ENCODE data around the gene HOXD12. TPM values are rescaled to one million over a fixed set of nuclear protein-coding genes. Genes with fewer than 3 reads are reported as not detected.

HOXD12 gene
- total and polyA plus RNA-seq, 4 donors: not detected

DNA sequence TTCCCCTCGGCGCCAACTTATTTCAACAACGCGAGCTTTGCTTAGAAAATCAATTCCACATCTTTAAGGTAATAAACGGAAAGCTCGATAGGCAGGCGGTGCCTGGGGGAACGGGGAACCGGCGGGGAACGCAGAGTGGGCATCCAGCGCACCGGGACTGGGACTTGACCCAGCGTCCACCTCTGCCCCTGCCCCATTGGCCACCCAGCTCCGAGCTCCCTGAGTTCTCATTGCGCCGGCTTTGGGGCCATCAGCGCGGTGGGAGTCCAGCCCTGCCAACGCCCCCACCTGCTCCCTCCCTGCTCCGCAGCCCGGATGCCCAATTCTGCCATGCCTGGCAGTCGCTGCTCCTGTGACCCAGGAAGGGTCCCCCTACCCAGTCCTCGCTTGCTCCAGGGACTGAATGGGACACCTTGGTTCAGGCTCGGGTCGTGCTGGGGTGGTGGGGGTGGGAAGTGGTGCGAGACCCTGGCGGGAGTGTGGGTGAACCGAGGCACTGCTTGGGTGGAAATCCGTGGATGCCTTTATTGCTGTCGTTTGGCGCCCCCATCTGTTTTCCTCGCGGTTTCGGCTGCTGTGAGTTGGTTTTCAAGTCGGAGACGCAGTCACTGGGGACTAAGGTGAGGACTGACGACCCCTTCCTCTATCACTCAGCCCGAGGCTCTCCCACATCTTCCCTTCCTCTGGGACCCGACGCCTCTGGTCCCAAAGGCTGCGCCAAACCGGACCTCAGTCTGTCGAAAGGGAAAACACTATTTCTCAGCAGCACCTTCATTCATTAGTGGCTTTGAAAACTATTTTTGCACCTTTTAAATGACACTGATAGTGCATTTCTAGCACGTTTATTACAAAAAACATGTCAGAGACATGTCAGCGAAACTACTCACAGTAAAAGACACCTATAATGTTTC, 13.5 kb upstream of the HOXD12 start:
- WGBS, 2 donors: 3% methylated on average over 45 to 46 of the region's 46 CpGs
- Histone ChIP-seq H3K36me3 (ENCODE audit: control insufficient read depth in 4 of 4, insufficient read depth in 4 of 4, low read length in 4 of 4) (no peaks in the 10 kb centered on the region), H3K27ac (ENCODE audit: low read depth in 1 of 2, low read length in 1 of 2) (no peak overlapping the region), H3K27me3 (ENCODE audit: control insufficient read depth in 3 of 3, insufficient read depth in 3 of 3, low read length in 2 of 3) (peaks cover 8 to 100% (median 98%) of the 10 kb centered on the region in 3 donors), H3K9ac (ENCODE audit: insufficient read depth in 1 of 2, low read length in 2 of 2) (no peak overlapping the region), H3K9me3 (ENCODE audit: control insufficient read depth in 4 of 4, insufficient read depth in 3 of 4, low read length in 3 of 4) (peaks cover 0 to 18% (median 0%) of the 10 kb centered on the region in 4 donors), H3K4me3 (no peak overlapping the region), H3K4me1 (ENCODE audit: control insufficient read depth in 5 of 5, insufficient read depth in 5 of 5, low read length in 5 of 5) (peaks cover 0 to 26% (median 3%) of the 10 kb centered on the region in 5 donors)
- ATAC-seq (ENCODE audit: insufficient read depth, low FRiP score) (no peak), DNase-seq (peak; percentile 75 to 79 (median 75))
- TF ChIP-seq, protein P1, sequence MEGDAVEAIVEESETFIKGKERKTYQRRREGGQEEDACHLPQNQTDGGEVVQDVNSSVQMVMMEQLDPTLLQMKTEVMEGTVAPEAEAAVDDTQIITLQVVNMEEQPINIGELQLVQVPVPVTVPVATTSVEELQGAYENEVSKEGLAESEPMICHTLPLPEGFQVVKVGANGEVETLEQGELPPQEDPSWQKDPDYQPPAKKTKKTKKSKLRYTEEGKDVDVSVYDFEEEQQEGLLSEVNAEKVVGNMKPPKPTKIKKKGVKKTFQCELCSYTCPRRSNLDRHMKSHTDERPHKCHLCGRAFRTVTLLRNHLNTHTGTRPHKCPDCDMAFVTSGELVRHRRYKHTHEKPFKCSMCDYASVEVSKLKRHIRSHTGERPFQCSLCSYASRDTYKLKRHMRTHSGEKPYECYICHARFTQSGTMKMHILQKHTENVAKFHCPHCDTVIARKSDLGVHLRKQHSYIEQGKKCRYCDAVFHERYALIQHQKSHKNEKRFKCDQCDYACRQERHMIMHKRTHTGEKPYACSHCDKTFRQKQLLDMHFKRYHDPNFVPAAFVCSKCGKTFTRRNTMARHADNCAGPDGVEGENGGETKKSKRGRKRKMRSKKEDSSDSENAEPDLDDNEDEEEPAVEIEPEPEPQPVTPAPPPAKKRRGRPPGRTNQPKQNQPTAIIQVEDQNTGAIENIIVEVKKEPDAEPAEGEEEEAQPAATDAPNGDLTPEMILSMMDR (IDR thresholded peaks at IDR 0.05; ENCODE audit: control extremely low read depth, extremely low read depth): no peak

DNA sequence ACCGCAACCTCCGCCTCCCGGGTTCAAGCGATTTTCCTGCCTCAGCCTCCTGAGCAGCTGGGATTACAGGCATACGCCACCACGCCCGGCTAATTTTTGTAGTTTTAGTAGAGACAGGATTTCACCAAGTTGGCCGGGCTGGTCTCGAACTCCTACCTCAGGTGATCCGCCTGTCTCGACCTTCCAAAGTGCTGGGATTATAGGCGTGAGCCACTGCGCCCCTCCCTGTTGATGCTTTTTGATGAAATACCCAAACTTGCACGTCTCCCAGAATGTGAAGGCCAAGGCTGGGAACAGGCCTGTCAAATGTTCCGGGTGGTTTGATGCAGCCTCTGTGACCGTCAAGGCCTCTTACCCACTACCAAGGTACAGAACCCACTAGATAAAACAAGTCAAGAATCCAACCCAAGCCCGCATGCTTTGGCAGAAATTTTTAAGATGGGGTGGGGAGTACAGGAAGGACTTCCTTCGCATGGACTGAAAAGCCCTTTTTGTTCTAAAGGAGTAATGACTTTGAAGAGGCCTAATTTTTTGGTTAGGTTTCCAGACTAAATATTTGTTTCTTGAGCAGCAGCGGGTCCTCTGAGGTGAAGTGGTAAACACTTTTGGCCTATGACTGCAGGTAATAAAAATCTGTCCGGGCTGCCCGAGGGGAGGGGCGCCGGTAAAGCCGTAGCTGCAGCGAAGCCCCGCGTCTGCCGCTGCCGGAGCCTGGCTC, 12.1 kb upstream of the HOXD12 start:
- H3K27me3 ChIP-seq (ENCODE audit: control insufficient read depth in 3 of 3, insufficient read depth in 3 of 3, low read length in 2 of 3): peaks cover 0 to 99% (median 96%) of the 10 kb centered on the region in 3 donors
- peaks cover 0 to 16% (median 0%) of the 10 kb centered on the region in 4 donors for H3K9me3 ChIP-seq (ENCODE audit: control insufficient read depth in 4 of 4, insufficient read depth in 3 of 4, low read length in 3 of 4)
- peaks cover 0 to 26% (median 3%) of the 10 kb centered on the region in 5 donors for H3K4me1 ChIP-seq (ENCODE audit: control insufficient read depth in 5 of 5, insufficient read depth in 5 of 5, low read length in 5 of 5)
- DNase-seq: peak in 1 of 3 donors; percentile 8
- no peaks in the 10 kb centered on the region for H3K36me3 ChIP-seq (ENCODE audit: control insufficient read depth in 4 of 4, insufficient read depth in 4 of 4, low read length in 4 of 4)
- no peak for ATAC-seq (ENCODE audit: insufficient read depth, low FRiP score)
- H3K9ac ChIP-seq (ENCODE audit: insufficient read depth in 1 of 2, low read length in 2 of 2): no peak overlapping the region
- 23 to 24% methylated on average over 29 of the region's 29 CpGs for WGBS, 2 donors
- TF ChIP-seq, protein P1 (IDR thresholded peaks at IDR 0.05; ENCODE audit: control extremely low read depth, extremely low read depth): no peak
- H3K27ac ChIP-seq (ENCODE audit: low read depth in 1 of 2, low read length in 1 of 2): no peak overlapping the region
- H3K4me3 ChIP-seq: no peak overlapping the region

DNA sequence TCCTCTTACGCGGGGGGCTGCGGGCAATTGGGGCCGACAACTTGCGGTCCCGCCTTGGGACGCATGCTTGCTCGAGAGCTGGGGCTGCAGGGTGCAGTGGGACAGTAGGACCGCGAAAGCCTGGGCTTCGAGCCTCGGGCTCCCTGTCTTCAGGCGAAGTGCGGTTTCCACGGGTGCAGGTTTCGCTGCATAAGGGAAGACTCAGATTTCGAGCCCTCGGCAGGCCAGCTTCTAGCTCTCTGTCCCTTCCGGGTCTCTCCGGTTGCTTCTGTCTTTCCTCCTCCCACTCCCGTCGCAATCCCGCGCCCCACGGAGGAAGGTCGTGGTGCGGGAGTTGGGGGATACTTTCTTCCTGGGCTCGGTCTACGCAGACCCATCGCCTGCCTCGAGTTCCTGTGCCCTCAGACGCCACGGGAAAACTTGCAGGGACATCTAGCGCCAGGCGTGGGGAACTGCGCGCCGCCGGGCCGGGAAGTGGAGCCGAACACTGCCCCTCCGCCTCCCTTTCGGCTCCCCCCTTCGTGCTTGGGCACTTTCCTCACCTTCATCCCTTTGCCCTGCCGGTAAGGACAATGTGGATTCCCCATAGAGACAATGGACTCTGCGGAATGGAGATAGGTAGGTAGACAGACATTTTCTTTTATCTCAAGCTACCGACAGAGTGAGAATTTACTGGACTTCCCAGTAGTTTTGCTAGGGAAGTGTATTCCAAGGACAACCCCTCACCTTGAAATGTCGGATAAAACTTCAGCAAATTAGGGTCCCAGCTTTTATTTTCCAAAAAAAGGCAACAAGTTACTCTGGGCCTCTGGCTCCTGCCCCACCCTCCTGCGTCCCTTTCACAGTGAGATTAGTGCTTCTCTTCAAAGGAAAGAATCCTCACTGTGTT, 11.3 kb upstream of the HOXD12 start:
- Histone ChIP-seq H3K4me3 (no peak overlapping the region), H3K27ac (ENCODE audit: low read depth in 1 of 2, low read length in 1 of 2) (no peak overlapping the region), H3K27me3 (ENCODE audit: control insufficient read depth in 3 of 3, insufficient read depth in 3 of 3, low read length in 2 of 3) (peaks cover 2 to 94% (median 92%) of the 10 kb centered on the region in 3 donors), H3K4me1 (ENCODE audit: control insufficient read depth in 5 of 5, insufficient read depth in 5 of 5, low read length in 5 of 5) (peaks cover 0 to 30% (median 0%) of the 10 kb centered on the region in 5 donors), H3K9me3 (ENCODE audit: control insufficient read depth in 4 of 4, insufficient read depth in 3 of 4, low read length in 3 of 4) (peaks cover 0 to 16% (median 0%) of the 10 kb centered on the region in 4 donors), H3K9ac (ENCODE audit: insufficient read depth in 1 of 2, low read length in 2 of 2) (no peak overlapping the region), H3K36me3 (ENCODE audit: control insufficient read depth in 4 of 4, insufficient read depth in 4 of 4, low read length in 4 of 4) (no peaks in the 10 kb centered on the region)
- DNase-seq (peak; percentile 73 to 77 (median 73)), ATAC-seq (ENCODE audit: insufficient read depth, low FRiP score) (peak; percentile 69)
- TF ChIP-seq, protein P1 (IDR thresholded peaks at IDR 0.05; ENCODE audit: control extremely low read depth, extremely low read depth): peak; percentile 47
- 3 to 6% methylated on average over 47 to 49 of the region's 49 CpGs for WGBS, 2 donors

Measured in lung (tissue), 12 donors.